Mesodermal cell (in vitro differentiated cells): ENCODE results near the gene PIK3CB.
"Not testable (repeated sequence)": the region's sequence is repeated elsewhere in the genome, so short reads cannot be mapped to it uniquely, and the experiment has no call there.

ENCODE experiments used
- H3K27ac ChIP-seq: 2 replicates; pipeline ENCODE4 v1.7.0; 2013; ENCODE audit warnings: mild to moderate bottlenecking, low read depth, low read length, moderate library complexity; ENCODE audit not compliant: severe bottlenecking
- H3K36me3 ChIP-seq: 2 replicates; pipeline ENCODE4 v1.7.1; 2013; ENCODE audit warnings: mild to moderate bottlenecking, low read length, moderate library complexity; ENCODE audit not compliant: control insufficient read depth, insufficient read depth
- H3K4me1 ChIP-seq: one replicate; pipeline ENCODE4 v1.7.1; 2013; ENCODE audit warnings: mild to moderate bottlenecking, low read length; ENCODE audit not compliant: insufficient read depth, control insufficient read depth, poor library complexity, severe bottlenecking
- H3K4me3 ChIP-seq: 2 replicates; pipeline ENCODE4 v1.7.0; 2013; ENCODE audit warnings: low read length, control low read depth, mild to moderate bottlenecking; ENCODE audit not compliant: insufficient read depth, poor library complexity, severe bottlenecking; ENCODE audit errors: extremely low read depth
- H3K9me3 ChIP-seq: 2 replicates; pipeline ENCODE4 v1.7.1; 2013; ENCODE audit warnings: mild to moderate bottlenecking, low read length, moderate library complexity; ENCODE audit not compliant: control insufficient read depth
- WGBS, 2 experiments: methylation state at CpG; one replicate each; pipeline ENCODE4 v1.1.5; 2013; ENCODE audit warnings: missing lambda C conversion rate in 2 of 2; ENCODE audit not compliant: insufficient coverage in 2 of 2; 5-methylcytosine and 5-hydroxymethylcytosine counted together

Gene PIK3CB

DNA sequence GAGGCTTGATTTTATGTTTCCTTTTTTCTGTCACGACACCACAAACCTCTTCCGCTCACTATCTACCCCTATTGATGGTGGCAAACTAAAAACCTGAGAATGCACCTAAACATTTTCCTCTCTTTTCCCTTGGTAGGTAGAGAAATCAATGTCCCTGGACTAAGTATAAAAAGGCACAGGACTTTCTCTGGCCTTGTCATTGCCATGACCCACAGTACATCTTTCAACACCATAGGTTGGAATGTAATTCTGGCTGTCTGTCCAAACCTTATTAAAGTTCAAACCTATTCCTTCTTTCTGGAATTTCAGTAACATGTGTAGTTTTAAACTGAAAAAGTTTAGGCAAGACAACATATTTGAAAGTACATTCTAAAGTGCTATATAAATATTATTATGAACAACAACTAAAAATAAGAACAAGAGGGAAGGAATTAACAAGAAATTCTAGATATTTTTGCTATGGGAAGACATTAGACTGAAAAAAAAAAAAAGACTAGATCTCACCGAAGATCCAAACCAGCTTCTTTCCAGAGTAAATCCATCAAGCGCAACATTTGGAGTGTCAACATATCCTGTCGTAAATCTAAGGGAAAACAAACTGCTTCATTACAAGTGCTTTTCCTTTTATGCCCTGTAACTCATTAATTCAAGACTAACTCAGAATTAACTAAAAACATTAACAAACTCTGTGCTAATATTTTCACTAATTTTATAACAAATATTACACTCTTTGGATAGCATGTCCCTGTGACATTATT is 153.1 kb downstream of the PIK3CB start:
- 86 to 93% methylated on average over 1 to 2 of the region's 5 CpGs for WGBS, 2 experiments
- H3K4me1 ChIP-seq = no peaks in the 10 kb centered on the region
- peaks cover 4% of the 10 kb centered on the region for H3K36me3 ChIP-seq
- H3K9me3 ChIP-seq = no peaks in the 10 kb centered on the region
- no peak overlapping the region for H3K4me3 ChIP-seq
- no peak overlapping the region for H3K27ac ChIP-seq

DNA sequence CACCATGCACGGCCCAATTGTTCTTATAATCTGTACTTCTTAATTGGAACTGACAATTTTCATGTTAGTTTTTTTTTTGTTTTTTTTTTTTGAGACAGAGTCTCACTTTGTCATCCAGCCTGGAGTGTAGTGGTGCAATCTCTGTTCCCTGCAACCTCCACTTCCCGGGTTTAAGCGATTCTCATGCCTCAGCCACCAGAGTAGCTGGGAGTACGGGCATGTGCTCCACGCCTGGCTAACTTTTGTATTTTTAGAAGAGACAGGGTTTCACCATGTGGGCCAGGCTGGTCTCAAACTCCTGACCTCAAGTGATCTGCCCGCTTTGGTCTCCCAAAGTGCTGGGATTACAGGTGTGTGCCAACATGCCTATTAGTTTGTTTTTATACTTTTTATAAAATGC is 153.8 kb downstream of the PIK3CB start:
- not testable (repeated sequence) for H3K4me3 ChIP-seq, H3K27ac ChIP-seq, H3K4me1 ChIP-seq, H3K9me3 ChIP-seq, H3K36me3 ChIP-seq
- 81 to 90% methylated on average over 5 of the region's 6 CpGs for WGBS, 2 experiments

DNA sequence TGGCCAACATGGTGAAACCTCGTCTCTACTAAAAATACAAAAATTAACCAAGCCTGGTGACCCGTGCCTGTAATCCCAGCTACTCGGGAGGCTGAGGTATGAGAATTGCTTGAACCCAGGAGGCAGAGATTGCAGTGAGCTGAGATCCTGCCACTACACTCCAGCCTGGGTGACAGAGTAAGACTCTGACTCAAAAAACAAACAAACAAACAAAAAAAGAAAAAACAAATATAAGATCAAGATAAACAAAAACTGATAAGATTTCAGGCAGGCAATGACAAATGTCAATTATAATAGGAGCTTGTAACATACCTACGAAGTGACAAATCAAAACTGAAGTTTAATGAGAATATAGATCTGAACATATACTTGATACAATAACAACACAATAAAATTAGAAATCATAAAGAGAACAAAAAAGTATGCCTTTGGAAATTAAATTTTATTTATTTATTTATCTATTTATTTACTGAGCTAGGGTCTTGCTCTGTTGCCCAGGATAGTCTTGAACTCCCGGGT is 155.8 kb downstream of the PIK3CB start:
- no peak overlapping the region for H3K27ac ChIP-seq
- peaks cover 8% of the 10 kb centered on the region for H3K36me3 ChIP-seq
- WGBS, 2 experiments = 80% methylated on average over 1 of the region's 5 CpGs; no CpG with 5 or more reads in 1 of the 2 experiments
- peaks cover 5% of the 10 kb centered on the region for H3K4me1 ChIP-seq
- peaks cover 18% of the 10 kb centered on the region for H3K9me3 ChIP-seq
- H3K4me3 ChIP-seq = no peak overlapping the region

DNA sequence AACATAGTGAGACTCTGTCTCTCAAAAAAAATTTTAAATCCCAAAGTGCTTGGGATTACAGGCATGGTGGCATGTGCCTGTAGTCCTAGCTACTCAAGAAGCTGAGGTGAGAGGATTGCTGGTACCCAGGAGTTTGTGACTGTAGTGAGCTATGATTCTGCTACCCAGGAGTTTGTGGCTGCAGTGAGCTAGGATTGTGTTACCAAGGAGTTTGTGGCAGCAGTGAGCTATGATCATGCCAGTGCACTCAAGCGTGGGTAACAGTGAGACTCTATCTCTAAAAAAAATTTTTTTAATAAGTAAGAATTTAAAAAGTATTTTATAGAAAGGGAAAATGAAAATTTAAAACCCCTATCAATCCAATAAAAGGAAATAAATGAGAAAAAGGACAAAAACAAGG is 156.6 kb downstream of the PIK3CB start:
- H3K36me3 ChIP-seq = peaks cover 8% of the 10 kb centered on the region
- WGBS, 2 experiments = no CpG with 5 or more reads among the region's 1 CpG
- H3K27ac ChIP-seq = no peak overlapping the region
- no peak overlapping the region for H3K4me3 ChIP-seq
- peaks cover 18% of the 10 kb centered on the region for H3K9me3 ChIP-seq
- peaks cover 13% of the 10 kb centered on the region for H3K4me1 ChIP-seq

GRCh38 chr3:138675393-138675792 is 159.3 kb downstream of the PIK3CB start:
- peaks cover 8% of the 10 kb centered on the region for H3K36me3 ChIP-seq
- WGBS, 2 experiments = no CpG with 5 or more reads among the region's 1 CpG
- H3K4me1 ChIP-seq = peaks cover 23% of the 10 kb centered on the region
- H3K27ac ChIP-seq = no peak overlapping the region
- peaks cover 18% of the 10 kb centered on the region for H3K9me3 ChIP-seq
- no peak overlapping the region for H3K4me3 ChIP-seq

GRCh38 chr3:138673641-138674530 is 160.8 kb downstream of the PIK3CB start:
- peaks cover 18% of the 10 kb centered on the region for H3K9me3 ChIP-seq
- H3K27ac ChIP-seq = peak overlapping the region; percentile 96
- H3K4me3 ChIP-seq = no peak overlapping the region
- WGBS, 2 experiments = 59% methylated on average over 2 to 3 of the region's 4 CpGs
- H3K36me3 ChIP-seq = peaks cover 10% of the 10 kb centered on the region
- H3K4me1 ChIP-seq = peaks cover 23% of the 10 kb centered on the region

DNA sequence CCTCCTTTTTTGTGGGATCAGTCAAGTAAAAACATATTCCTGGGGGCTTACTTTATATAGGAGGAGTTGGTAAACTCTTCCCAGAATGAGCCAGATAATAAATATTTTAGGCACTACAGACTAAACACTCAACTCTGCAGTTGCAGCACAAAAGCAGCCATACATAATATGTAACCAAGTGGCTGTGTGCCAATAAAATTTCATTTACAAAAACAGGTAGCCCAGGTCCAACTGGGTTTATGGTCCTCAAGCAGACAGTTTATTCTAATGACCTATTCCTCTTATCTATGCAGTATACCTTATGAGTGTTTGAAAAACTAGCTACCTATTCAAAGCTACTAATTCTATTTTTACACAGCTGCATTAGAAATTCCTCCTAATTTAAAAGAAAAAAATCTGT is 164.3 kb downstream of the PIK3CB start:
- peaks cover 23% of the 10 kb centered on the region for H3K4me1 ChIP-seq
- no peak overlapping the region for H3K4me3 ChIP-seq
- peaks cover 10% of the 10 kb centered on the region for H3K36me3 ChIP-seq
- no peak overlapping the region for H3K27ac ChIP-seq
- H3K9me3 ChIP-seq = peaks cover 10% of the 10 kb centered on the region

DNA sequence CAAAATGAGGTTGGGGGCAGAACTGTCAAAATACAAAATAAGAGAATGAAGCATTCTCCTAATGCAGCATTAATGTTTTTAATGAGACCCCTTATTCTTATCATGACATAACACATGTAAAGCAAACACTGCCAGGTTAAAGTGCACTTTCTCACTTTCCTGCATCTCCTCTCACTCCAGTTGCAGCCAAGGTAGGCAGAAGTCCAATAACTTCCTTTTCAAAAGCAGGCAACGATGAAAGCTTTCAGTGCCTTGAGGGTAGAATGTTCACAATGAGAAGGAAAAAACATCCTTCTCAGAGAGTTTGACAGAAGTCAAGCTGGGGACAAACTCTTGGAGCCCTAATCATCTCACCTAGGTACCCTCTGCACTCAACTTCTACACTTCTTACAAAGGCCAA is 166.6 kb downstream of the PIK3CB start:
- peaks cover 19% of the 10 kb centered on the region for H3K36me3 ChIP-seq
- WGBS, 2 experiments = no CpG with 5 or more reads among the region's 1 CpG

DNA sequence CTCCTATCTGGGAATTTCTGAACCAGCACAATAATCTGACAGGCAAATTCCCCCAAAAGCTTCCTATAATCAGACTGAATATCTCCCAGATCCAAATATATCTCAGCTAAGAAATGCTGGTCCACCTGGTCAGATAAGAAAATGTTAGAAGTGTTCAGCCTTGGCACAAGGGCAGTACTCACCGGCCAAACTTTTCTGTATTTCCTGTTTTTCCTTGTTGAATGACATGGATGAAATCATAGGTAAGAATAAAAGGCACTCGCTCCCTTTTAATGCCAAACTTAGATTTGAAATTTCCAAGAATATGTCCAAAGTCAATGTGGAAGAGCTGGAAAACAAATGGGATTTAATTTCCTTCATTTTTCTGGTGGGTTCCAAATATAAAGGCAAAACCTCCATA is 177.2 kb downstream of the PIK3CB start:
- 94 to 100% methylated on average over 1 to 2 of the region's 2 CpGs for WGBS, 2 experiments
- H3K36me3 ChIP-seq = peaks cover 23% of the 10 kb centered on the region
- H3K4me1 ChIP-seq = no peaks in the 10 kb centered on the region
- H3K4me3 ChIP-seq = no peak overlapping the region
- H3K9me3 ChIP-seq = no peaks in the 10 kb centered on the region
- H3K27ac ChIP-seq = no peak overlapping the region

More for the DNA sequence above, 166.6 kb downstream of the PIK3CB start:
- no peaks in the 10 kb centered on the region for H3K9me3 ChIP-seq
- H3K4me1 ChIP-seq = peaks cover 10% of the 10 kb centered on the region
- no peak overlapping the region for H3K4me3 ChIP-seq
- no peak overlapping the region for H3K27ac ChIP-seq

DNA sequence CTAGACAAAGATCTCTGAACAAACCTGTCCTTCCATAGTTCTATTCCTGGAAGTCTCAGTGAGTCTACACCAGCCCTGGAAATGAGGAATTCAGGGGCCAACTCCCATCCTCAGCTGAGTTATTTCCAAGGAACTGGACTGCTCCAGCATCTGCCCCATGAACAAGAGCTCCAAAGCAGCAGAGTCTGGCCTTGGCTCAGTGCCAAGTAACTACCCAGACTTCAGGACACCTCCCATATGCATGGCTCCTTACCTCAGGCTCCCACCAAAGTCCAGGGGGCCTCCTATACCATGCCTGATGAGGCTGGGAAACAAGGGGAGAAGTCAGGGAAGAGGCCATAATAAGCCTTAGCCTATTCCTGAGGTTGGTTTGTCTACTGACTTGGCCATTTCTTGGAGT is 181.2 kb downstream of the PIK3CB start:
- peaks cover 11% of the 10 kb centered on the region for H3K9me3 ChIP-seq
- H3K36me3 ChIP-seq = peaks cover 45% of the 10 kb centered on the region
- no peak overlapping the region for H3K27ac ChIP-seq
- H3K4me3 ChIP-seq = no peak overlapping the region
- H3K4me1 ChIP-seq = no peaks in the 10 kb centered on the region

GRCh38 chr3:138649134-138649533 is 185.6 kb downstream of the PIK3CB start:
- Histone ChIP-seq H3K36me3 (peaks cover 34% of the 10 kb centered on the region), H3K9me3 (peaks cover 25% of the 10 kb centered on the region), H3K4me1 (no peaks in the 10 kb centered on the region), H3K27ac (no peak overlapping the region), H3K4me3 (no peak overlapping the region)
- 93 to 94% methylated on average over 4 to 5 of the region's 5 CpGs for WGBS, 2 experiments
